ENCODE results near the gene CEP43. TPM values are rescaled to one million over a fixed set of nuclear protein-coding genes. Genes with fewer than 3 reads are reported as not detected.

The CEP43 gene
- total and polyA plus RNA-seq, 11 donors: 4.7 to 16.9 (median 10.7) TPM

Small RNAs within 50 kb of the gene (microRNA-seq; reads per million reads assigned to microRNA genes)
- gene MIR3939: 0 to 0.77 (median 0.10) reads per million in 4 donors

Other genes with a start within 250 kb of the CEP43 start
- 10 to 100 TPM in 7 of 9 donors, 1 to 10 TPM in 2; 7.9 to 76.0 (median 13.5) TPM for gene RNASET2, start 42.8 kb upstream of the CEP43 start, total RNA-seq
- 10 to 100 TPM in 1 of 2 donors, 1 to 10 TPM in 1; 5.7 to 18.3 TPM for gene RNASET2, start 42.8 kb upstream of the CEP43 start, polyA plus RNA-seq
- gene CCR6, start 123.7 kb downstream of the CEP43 start, total RNA-seq: under 1 TPM in 1 of 9 donors, not detected in 8; 0.23 TPM
- gene CCR6, start 123.7 kb downstream of the CEP43 start, polyA plus RNA-seq: not detected
- not detected for gene GPR31, start 158.6 kb downstream of the CEP43 start, total RNA-seq
- not detected for gene GPR31, start 158.6 kb downstream of the CEP43 start, polyA plus RNA-seq